Ramos (cell line): ENCODE data around the gene PTCD2.

ENCODE experiments used
- in situ Hi-C: fragments of 300-500 bp; cut with MboI; formaldehyde crosslinking; loops from one replicate; pipeline ENCODE4 v1.14.3; 2022; ENCODE audit warnings: low sequenced_read_pairs; ENCODE audit not compliant: unreplicated experiment

The PTCD2 gene, protein sequence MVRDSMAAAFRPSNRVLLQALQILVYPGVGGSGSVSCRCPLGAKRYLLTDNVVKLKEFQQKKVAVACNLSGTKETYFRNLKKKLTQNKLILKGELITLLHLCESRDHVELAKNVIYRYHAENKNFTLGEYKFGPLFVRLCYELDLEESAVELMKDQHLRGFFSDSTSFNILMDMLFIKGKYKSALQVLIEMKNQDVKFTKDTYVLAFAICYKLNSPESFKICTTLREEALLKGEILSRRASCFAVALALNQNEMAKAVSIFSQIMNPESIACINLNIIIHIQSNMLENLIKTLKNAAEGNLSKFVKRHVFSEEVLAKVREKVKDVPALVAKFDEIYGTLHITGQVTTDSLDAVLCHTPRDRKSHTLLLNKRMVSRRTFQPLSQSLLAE

DNA sequence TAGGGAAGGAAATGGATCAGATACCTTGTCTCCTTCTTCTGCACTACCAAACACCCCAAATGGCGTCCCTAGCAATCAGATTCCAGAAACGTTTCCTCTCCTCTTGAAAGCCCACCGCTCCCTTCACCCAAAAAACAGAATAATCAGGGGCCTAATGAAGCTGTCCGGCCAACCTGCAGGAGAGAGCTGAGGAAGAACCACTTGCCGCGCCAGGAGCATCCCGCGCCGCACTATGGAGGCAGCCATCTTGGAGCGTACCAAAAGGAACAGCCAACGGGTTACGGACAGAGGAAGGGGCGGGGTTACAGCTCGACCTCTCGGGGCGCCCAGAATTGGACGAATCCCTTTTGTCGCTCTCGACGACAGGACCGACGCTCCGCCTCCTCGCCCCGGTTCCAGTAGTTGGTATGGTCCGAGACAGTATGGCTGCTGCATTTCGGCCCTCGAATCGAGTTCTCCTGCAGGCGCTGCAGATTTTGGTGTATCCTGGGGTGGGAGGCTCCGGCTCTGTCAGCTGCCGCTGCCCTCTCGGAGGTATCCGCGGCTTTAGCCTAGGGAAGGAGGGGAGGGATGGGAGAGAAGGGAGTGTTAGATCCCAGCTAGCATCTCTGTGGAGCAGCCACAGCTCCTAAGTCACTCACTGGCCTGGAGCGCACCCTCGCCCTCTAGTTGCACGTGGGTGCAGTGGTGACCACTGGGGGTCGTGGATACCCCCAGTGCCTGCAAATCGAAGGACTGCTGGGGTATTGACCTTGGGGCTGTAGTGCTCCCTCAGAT lies at the start of gene PTCD2, which contains the start of gene MRPS27:
TSS of gene PTCD2 (plus strand) at position 398 of the 777 bp plus-strand sequence. CDS start at position 408, 10 bp downstream.
TSS of gene MRPS27 (minus strand) at position 265 of the 777 bp plus-strand sequence. CDS start at position 246, 19 bp downstream.
- in situ Hi-C loops: loop anchor here (25.0 kb wide), 1 partner anchor 733 kb away; the partner anchor contains the start of gene MCCC2

DNA sequence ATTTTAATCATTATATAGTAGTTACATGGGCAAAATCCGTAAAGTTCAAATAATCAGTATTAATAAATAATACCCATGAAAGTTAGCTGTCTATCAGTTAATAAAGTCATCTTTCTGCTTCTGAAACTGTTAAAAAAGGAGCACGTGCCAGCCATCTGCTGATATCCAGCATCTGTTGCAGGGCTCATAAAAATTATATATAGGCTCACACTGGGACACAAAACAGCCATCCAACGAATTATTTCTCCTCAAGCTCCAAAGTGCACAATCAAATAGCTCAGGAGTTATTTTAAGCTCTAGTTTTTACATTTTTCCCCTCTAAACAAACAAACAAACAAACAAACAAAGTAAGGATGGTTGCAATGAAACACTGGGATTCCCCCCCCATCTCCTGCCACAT lies 48.5 kb upstream of the PTCD2 start:
- in situ Hi-C loops: no loop called here

DNA sequence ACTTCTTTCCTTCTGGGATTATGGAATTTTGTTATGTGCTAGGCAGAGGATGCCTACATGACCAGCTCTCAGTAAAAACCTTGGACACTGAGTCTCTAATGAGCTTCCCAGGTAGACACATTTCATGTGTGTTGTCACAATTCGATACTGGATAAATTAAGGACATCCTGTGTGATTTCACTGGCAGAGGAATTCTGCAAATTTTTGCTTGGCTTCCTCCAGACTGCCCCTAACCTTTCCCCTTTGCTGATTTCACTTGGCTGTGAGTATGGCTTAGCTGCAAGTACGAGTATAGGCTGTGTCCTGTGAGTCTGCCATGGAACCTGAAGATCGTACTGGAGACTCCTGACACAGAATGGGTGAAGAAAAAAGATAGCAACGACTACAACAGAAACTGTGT lies 47.8 kb upstream of the PTCD2 start:
- in situ Hi-C loops: no loop called here

DNA sequence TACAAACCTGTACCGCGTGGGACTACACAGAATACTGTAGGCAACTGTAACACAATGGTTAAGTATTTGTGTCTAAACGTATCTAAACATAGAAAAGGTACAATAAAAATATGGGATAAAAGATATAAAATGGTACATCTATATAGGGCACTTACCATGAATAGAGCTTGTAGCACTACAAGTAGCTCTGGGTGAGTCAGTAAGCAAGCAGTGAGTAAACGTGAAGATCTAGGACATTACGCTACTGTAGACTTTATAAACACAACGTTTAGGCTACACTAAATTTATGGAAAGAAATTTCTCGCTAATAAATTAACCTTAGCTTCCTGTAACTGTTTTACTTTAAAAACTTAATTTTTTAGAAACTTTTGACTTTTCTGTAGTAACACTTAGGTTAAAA lies 46.6 kb upstream of the PTCD2 start:
- in situ Hi-C loops: no loop called here

DNA sequence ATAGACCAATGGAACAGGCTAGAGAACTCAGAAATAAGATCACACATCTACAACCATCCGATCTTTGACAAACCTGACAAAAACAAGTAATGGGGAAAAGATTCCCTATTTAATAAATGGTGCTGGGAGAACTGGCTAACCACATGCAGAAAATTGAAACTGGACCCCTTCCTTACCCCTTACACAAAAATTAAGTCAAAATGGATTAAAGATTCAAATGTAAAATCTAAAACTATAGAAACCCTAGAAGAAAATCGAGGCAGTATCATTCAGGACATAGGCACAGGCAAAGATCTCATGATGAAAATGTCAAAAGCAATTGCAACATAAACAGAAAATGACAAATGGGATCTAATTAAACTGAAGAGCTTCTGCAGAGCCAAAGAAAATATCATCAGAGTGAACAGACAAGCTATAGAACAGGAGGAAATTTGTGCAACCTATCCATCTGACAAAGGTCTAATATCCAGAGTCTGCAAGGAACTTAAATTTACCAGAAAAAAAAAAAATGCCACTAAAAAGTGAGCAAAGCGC lies 43.9 kb upstream of the PTCD2 start:
- in situ Hi-C loops: no loop called here

DNA sequence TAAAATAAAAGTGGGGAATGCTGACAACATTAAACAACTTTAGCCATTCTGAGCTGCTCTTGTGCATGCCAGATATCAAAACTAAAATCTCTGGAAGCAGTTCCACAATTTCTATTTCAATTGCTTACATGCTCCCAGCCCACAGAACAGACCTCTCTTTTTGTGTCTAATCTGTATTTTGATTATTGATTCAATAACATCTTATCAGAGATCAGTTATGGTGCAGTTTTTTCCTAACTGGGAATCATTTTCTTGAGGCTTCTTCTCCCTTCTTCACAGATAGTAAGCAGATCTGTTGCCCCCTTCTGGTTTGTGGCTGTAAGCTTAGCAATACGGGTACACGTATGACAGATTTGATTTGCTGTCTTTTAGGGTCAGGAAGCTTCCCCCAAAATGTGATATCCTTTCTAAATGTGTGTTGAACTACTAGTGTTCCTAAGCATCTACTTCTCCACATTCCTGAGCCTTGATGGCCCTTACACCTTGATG lies 39.5 kb upstream of the PTCD2 start:
- in situ Hi-C loops: no loop called here

DNA sequence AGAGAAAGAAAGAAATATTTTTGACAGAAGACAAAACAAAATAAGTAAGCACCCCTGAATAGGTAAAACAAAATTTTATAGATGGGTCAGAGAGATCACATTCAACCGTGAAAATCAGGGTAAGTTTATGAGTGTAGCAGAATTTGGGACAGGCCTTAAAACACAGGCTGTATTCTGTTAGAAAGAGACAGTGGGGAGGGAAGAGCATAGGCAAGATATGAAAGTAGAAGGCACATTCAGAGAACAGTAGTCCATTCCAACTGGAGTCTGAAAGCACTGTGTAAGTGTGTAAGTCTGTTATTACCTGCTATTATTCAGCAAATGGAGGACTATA lies 38.8 kb upstream of the PTCD2 start:
- in situ Hi-C loops: no loop called here

DNA sequence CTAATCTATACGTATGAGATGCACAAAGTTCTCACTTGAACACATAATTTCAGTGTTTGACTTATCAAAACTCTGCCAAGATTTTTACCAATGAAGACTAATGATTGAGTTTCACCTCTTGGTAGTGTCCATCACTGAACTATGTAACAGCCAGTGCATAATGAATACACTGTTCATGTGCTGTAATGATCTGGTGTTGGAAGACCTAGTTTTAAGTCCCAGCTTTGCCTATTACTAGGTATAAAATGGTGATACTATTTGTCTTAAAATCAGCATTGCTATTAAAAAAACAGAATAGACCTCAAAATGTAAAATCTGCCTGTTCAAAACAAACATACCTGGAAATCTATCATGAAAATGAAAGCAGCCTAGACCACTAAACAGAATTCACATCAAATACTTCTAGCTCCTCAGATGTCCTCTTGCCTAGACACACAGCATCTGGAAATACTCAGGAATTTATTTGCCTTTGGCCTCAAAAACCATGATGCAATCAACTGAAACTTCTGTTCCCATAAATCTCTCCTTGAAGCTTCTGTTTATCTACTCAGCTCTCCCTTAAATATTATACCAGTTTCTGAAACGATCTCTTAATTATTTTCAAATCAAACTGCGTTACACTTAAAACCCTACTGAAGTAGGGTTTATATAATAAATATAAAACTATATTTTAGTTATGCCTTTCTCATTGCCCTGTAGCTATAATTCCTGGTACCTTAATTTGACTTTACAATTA lies 38.2 kb upstream of the PTCD2 start:
- in situ Hi-C loops: no loop called here

DNA sequence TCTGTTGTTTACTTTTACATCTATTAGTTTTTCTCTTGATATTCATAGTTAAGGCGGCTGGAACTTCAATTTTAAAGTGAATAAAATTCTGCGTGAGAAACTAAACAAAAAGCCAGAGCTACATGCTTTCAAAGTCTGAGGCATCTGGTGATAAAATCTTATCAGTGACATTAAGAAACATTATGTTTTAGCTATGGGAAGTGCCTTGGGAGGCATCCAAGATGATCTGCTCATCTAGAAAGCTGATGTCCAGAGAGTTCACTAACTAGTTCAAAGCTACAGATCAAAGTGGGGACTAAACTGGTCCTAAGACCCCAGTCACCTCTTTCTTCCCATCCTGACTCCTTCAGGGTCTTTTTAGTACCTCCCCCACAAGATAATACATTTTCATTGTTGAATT lies 37.3 kb upstream of the PTCD2 start:
- in situ Hi-C loops: no loop called here

DNA sequence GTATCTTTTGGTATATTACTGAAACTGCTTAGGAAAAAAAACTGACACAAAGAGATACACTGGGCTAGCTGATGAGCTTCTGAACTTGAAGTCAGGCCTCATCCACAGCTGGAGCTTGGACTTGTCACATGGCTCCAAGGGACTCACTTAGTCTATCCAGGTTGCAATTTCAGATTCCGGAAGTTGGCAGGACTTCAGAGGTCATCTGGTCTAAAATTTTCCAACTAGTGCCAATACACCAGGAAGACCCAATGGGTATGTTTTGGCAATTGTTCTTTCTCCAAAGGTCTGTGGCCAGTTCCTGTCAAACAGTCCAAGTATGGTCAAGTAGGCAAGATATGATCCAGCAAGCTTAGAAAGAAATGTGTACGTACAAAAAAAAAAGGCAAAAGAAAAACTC lies 36.8 kb upstream of the PTCD2 start:
- in situ Hi-C loops: no loop called here

DNA sequence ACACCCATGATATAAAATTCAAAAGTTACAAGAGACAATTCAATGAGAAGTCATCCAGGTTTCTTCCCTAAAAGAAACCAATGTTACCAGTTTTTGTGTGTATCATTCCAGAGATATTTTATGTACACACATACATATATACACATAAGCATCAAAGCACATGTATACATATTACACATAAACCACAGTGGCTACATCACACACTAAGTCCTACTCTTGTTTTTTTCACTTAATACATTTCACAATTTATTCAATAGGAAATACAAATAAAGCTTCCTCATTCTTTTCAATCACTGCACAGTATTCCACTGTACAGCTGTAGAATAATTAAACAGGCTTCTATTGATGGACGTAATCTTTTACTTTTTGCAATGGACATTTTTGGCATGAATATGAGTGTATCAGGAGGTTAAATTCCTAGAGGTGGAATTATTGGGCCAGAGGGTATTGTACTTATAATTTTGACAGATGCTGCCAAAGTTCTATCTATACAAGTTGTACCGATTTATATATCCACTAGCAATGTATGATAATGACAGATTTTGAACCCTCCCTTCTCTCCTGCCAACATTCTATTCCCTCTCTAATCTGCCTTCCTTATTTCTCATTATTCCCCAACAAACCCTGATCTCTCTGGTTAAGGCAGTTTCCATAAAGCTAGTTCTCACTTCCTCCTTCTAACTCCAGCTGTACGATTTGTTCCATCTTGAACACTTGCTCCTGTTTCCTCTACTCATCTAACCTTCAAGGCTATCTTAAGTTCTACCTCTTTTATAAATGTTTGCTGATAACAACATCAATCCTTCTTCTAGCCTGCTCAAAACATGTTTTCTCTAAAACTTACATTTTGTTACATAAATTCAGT lies 35.4 kb upstream of the PTCD2 start:
- in situ Hi-C loops: no loop called here

DNA sequence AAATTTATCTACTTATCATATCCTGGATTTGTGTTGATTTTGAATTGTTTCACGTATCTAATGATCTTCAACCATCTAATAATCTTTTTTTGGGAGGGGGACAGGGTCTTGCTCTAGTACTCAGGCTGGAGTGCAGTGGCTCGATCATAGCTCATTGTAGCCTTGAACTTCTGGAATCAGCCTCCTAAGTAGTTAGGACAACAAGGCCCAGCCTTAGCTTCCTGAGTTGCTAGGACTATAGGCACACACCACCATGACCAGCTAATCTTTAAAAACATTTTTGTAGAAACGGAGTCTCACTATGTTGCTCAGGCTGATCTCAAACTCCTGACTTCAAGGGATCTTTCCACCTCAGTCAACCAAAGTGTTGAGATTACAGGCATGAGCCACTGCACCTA lies 34.8 kb upstream of the PTCD2 start:
- in situ Hi-C loops: no loop called here

DNA sequence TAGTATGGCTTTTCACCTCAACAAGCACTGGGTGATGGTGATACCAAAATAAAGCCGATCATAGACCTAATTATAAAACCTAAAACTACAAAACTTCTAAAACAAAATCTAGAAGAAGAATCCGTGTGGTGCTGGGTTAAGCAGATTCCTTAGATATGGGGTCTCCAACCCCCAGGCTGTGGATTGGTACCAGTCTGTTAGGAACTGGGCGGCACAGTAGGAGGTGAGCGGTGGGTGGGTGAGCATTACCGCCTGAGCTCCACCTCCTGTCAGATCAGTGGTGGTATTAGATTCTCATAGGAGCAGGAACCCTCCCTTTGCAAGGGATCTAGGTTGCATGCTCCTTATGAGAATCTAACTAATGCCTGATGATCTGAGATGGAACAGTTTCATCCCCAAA lies 33.4 kb upstream of the PTCD2 start:
- in situ Hi-C loops: no loop called here

DNA sequence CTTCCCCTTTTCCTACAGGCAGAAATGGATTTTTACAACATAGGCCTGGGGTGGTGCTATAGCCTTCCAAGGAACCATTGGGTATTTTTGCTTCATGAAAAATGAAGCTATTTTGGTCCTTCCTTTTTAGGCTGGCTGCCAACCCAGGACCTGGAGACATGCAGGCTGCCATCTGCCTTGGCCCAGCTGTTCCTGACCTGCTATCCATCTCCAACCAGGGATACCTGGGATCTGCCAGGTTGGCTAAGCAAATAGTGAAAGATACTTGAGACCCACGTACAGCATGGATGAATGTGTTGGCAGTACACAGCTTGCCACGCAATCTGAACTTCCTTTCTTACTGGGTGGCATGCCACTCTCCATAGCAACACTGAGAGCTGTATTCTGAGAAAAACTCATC lies 31.2 kb upstream of the PTCD2 start:
- in situ Hi-C loops: no loop called here

DNA sequence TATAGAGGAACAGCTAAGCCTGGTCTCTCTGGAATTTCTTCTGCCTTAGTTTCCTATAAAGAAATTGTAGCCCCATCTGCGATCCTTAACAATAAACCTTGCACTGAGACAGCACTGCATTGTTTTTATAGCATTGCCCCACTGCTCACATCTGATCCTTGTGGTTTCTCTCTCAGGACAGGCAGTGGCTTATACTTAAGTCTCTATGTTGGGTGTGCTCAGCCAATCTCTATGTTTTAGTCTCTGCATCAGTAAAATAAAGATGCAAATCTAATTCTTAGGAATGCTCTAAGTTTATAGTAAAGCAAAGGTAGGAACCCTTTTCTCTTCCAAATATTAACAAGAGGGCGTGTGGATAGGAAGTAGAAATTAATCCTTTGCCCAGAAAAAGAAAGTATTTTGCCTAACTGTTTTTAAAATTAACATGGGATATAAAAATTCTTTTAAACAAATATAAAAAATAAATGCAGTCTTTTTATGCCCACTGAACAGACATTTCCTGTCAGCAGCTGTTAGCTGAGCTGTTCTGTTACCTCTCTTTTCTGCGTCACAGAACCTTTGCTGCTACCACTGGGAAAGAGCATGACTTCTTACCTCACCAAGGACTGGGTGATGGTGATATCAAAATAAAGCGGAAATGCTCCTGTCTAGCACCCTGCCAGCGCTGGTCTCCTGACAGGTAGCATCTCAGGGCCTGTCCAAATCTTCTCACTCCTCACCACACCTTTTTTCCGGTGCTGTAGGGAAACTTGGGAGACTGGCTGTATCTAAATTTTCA lies 29.6 kb upstream of the PTCD2 start:
- in situ Hi-C loops: no loop called here

DNA sequence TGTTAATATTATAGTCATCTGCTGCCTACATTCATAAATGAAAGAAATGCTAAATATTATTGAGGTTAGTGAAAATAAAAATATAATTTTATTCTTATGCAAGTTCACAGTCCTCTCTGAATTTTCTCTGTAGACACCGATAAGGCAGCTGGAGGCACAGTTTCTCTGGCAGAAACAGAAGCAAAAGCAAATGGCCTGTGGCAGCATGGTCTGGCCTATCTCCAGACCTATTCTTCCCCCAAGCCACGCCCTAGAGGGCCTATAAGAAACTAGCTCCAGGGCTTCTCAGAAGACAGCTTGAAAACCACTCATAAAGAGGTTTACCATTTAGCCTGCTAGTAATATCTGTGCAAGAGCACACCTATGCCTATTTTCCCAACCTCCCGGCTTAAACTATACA lies 28.6 kb upstream of the PTCD2 start:
- in situ Hi-C loops: no loop called here

DNA sequence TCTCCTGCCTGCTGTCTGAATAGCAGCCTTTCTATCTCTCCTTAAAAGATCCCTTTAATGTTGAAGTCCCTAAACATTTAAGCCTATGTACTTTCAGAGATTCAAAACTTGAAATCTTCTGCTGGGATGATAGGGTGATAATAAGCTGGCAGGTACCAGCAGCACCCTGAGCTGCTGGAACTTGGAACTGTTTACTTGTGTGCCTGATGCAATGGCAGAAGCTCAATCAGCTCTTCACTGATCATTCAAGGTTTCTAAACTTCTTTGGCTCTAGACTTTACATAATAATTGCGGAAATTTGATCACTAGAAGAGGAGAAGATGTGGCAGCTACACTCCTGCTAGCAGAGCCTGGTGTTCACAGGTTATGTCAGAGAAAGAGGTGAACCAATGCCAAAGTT lies 27.8 kb upstream of the PTCD2 start:
- in situ Hi-C loops: no loop called here

DNA sequence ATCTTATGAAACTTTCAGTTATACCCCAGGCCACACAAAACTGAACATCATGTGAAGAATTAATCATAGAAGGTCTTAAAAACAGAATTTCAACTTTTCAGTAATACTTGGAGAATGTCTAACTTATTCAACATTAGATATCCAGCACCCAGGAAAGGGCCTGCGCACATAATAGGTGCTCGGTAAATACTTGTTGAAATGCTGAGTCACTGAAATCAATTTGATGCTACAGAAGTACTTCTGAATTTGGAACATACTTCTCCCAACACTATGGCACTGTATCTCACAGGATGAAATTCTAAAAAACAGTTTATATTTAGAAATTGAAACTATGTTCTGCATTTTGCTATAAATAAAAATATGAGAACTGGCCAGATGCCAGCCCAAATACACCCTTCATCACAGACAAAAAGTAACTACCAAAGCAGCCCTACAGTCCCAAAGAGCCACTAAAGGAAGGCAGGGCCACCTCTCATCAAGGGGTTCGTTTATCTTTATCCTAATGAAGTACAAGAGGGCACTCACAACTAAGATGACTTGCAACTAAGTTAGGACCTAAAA lies 26.6 kb upstream of the PTCD2 start:
- in situ Hi-C loops: no loop called here

DNA sequence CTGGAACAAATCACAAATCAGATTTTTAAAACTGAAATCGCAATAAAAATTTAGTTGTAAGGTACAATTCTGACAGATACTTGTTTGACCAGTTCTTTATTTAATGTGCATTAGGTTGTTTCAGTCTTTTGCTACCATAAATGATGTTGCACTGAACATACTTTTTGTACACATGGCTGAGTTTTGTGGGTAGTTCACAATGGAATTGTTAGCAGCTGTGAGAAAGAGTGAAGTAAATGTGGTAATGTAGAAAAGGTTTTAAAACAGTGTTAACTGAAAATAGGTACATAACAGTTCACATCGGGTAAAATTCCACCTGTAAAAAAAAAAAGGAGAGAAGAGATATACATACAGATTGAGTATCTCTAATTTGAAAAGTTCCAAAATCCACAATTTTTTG lies 25.7 kb upstream of the PTCD2 start:
- in situ Hi-C loops: no loop called here
